Amniotic epithelial cell (primary cell): ENCODE results near the gene TMEM233.

ENCODE experiments used
- DNase-seq: peaks from one replicate; pipeline ENCODE4 v3.0.0-alpha.2; 2010; ENCODE audit warnings: low read depth

Gene TMEM233

GRCh38 chr12:119593578-119594398 is at the start of gene TMEM233:
TSS of gene TMEM233 (plus strand) at chr12:119593774. CDS start at chr12:119593849, 75 bp downstream.
- no peak for DNase-seq

GRCh38 chr12:119544765-119545625 is 48.6 kb upstream of the TMEM233 start:
- peak; percentile 63 for DNase-seq

GRCh38 chr12:119546340-119546739 is 47.2 kb upstream of the TMEM233 start:
- DNase-seq: no peak

- no peak for DNase-seq
Observed at GRCh38 chr12:119547001-119547400, 46.6 kb upstream of the TMEM233 start.

GRCh38 chr12:119556854-119557253 is 36.7 kb upstream of the TMEM233 start:
- no peak for DNase-seq

- no peak for DNase-seq
Observed at GRCh38 chr12:119565404-119565803, 28.2 kb upstream of the TMEM233 start.

GRCh38 chr12:119570771-119571170 is 22.8 kb upstream of the TMEM233 start:
- no peak for DNase-seq

- DNase-seq: no peak
Observed at GRCh38 chr12:119573086-119573485, 20.5 kb upstream of the TMEM233 start.

- no peak for DNase-seq
Observed at GRCh38 chr12:119574255-119574654, 19.3 kb upstream of the TMEM233 start.

GRCh38 chr12:119576118-119576810 is 17.3 kb upstream of the TMEM233 start:
- no peak for DNase-seq

GRCh38 chr12:119576915-119577314 is 16.7 kb upstream of the TMEM233 start:
- DNase-seq: no peak

GRCh38 chr12:119578112-119578511 is 15.5 kb upstream of the TMEM233 start:
- no peak for DNase-seq

GRCh38 chr12:119589097-119589496 is 4.5 kb upstream of the TMEM233 start:
- DNase-seq: no peak

- DNase-seq: no peak
Observed at GRCh38 chr12:119589634-119590033, 3.9 kb upstream of the TMEM233 start.

- no peak for DNase-seq
Observed at GRCh38 chr12:119592232-119592631, 1.3 kb upstream of the TMEM233 start.

GRCh38 chr12:119594399-119594730 is 791 bp downstream of the TMEM233 start:
- DNase-seq: no peak

- DNase-seq: no peak
Observed at GRCh38 chr12:119594772-119595445, 1.3 kb downstream of the TMEM233 start.

GRCh38 chr12:119598159-119598558 is 4.6 kb downstream of the TMEM233 start:
- no peak for DNase-seq

GRCh38 chr12:119601877-119602733 is 8.5 kb downstream of the TMEM233 start:
- no peak for DNase-seq

- no peak for DNase-seq
Observed at GRCh38 chr12:119602734-119603094, 9.1 kb downstream of the TMEM233 start.

GRCh38 chr12:119603767-119604166 is 10.2 kb downstream of the TMEM233 start:
- no peak for DNase-seq
